K562 (cell line): ENCODE measurements around the gene GGA2. TPM values are rescaled to one million over a fixed set of nuclear protein-coding genes. Genes with fewer than 3 reads are reported as not detected.

Experiments
- ATAC-seq: fragments of 200-7000 bp; cut with Tn5 transposase; 3 replicates; pipeline ENCODE4 v1.9.1; 2020; ENCODE audit warnings: moderate library complexity
- BruUV-seq: library from RNA; stranded (reverse); fragments of 400-500 nt; replicated peaks from 2 replicates; lab custom pipeline; 2021; lab: Mats Ljungman, UMichigan
- CTCF ChIA-PET: fragments of 300-600 bp; formaldehyde crosslinking; extraction: SDS; loops from one replicate; lab custom pipeline; 2021; ENCODE audit warnings: low intra/inter-chr PET ratio; lab: Yijun Ruan, JAX
- POLR2A ChIA-PET: fragments of 300-600, 350-650 bp; sonication (Branson Sonifier 250); formaldehyde crosslinking; extraction: SDS; loops from one replicate; lab custom pipeline; 2021; ENCODE audit warnings: antibody characterized with exemption, inconsistent platforms; lab: Yijun Ruan, JAX
- DNase-seq, 4 experiments: peaks; one replicate each; pipeline versions ENCODE4 v3.0.0 to v3.0.0-alpha.2; 2011 to 2018; ENCODE audit warnings: low spot score in 3 of 4, mixed read lengths in 3 of 4; ENCODE audit errors: extremely low read depth in 1 of 4
- FAIRE-seq: peaks from 2 replicates; lab custom pipeline; 2011; peaks lifted over from hg19 to GRCh38; lab: Jason Lieb, UNC
- H2AFZ ChIP-seq: 2 replicates; pipeline ENCODE4 v1.6.0; 2011; ENCODE audit warnings: low read depth, low read length, control low read depth, inconsistent platforms
- H3K27ac ChIP-seq: fragments of 200-600 bp; 3 replicates; pipeline ENCODE4 v1.8.0; 2011; ENCODE audit warnings: low read depth, mild to moderate bottlenecking, control low read depth, inconsistent platforms, low read length, moderate library complexity, mixed read lengths; ENCODE audit errors: extremely low read depth
- H3K27me3 ChIP-seq, 2 experiments: fragments of 300-600 bp in 1 of 2; 2 replicates in 1 of 2; 3 replicates in 1 of 2; pipeline versions ENCODE4 v1.6.0 to v1.8.0; 2011; ENCODE audit warnings: inconsistent platforms in 2 of 2, low read length in 2 of 2, mild to moderate bottlenecking in 1 of 2, mixed read lengths in 1 of 2, moderate library complexity in 1 of 2; ENCODE audit not compliant: control insufficient read depth in 2 of 2, insufficient read depth in 2 of 2
- H3K36me3 ChIP-seq: fragments of 300-600 bp; 3 replicates; pipeline ENCODE4 v1.8.0; 2011; ENCODE audit warnings: mild to moderate bottlenecking, low read length, inconsistent platforms; ENCODE audit not compliant: control insufficient read depth, insufficient read depth
- H3K4me1 ChIP-seq, 2 experiments: fragments of 200-600 bp in 1 of 2; replicated peaks in 1 of 2; 2 replicates in 1 of 2; 3 replicates in 1 of 2; pipeline versions ENCODE4 v1.5.1 to v1.8.0; 2011; ENCODE audit warnings: inconsistent platforms in 2 of 2, low read length in 2 of 2, mild to moderate bottlenecking in 1 of 2, mixed read lengths in 1 of 2, moderate library complexity in 1 of 2; ENCODE audit not compliant: control insufficient read depth in 2 of 2, insufficient read depth in 2 of 2
- H3K4me2 ChIP-seq: 2 replicates; pipeline ENCODE4 v1.6.1; 2011; ENCODE audit warnings: low read length, control low read depth, inconsistent platforms, mixed read lengths; ENCODE audit not compliant: insufficient read depth
- H3K4me3 ChIP-seq: fragments of 200-600 bp; sonication (generic), shearing (Covaris generic); 2 replicates; pipeline ENCODE4 v1.5.1; 2016; ENCODE audit warnings: control low read depth, inconsistent platforms
- H3K79me2 ChIP-seq: fragments of 200-600 bp; 3 replicates; pipeline ENCODE4 v1.8.0; 2011; ENCODE audit warnings: low read length, inconsistent platforms; ENCODE audit not compliant: control insufficient read depth, insufficient read depth
- H3K9ac ChIP-seq, 2 experiments: 2 replicates each; pipeline versions ENCODE4 v1.6.0 to v1.6.1; 2011; ENCODE audit warnings: low read depth in 2 of 2, low read length in 2 of 2, control low read depth in 1 of 2, inconsistent platforms in 1 of 2, mild to moderate bottlenecking in 1 of 2, mixed read lengths in 1 of 2; ENCODE audit not compliant: insufficient read depth in 1 of 2
- H3K9me1 ChIP-seq: one replicate; pipeline ENCODE4 v1.6.0; 2011; ENCODE audit warnings: inconsistent platforms, mild to moderate bottlenecking, low read length, moderate library complexity; ENCODE audit not compliant: control insufficient read depth, insufficient read depth
- H3K9me3 ChIP-seq: replicated peaks from 2 replicates; pipeline ENCODE4 v1.5.1; 2011; ENCODE audit warnings: low read depth, low read length, inconsistent platforms; ENCODE audit not compliant: control insufficient read depth, insufficient read depth
- H4K20me1 ChIP-seq: replicated peaks from 2 replicates; pipeline ENCODE4 v1.6.1; 2011; ENCODE audit warnings: low read length, inconsistent platforms, mixed read lengths; ENCODE audit not compliant: control insufficient read depth, insufficient read depth
- GABPA ChIP-seq: fragments of 200-800 bp; sonication (Bioruptor generic); conservative IDR thresholded peaks from 2 replicates; pipeline ENCODE4 v1.6.1; 2016; ENCODE audit warnings: low read depth, missing genetic modification characterization, missing compliant biosample characterization
- HLTF ChIP-seq: fragments of 450-650 bp; IDR thresholded peaks from 2 replicates; pipeline ENCODE4 v1.6.1; 2016
- MECOM ChIP-seq: fragments of 250-450 bp; sonication (Bioruptor Pico); IDR thresholded peaks from 2 replicates; pipeline ENCODE4 v1.8.0; 2022; ENCODE audit warnings: inconsistent platforms
- SIN3B ChIP-seq: fragments of 450-650 bp; IDR thresholded peaks from 2 replicates; pipeline ENCODE4 v1.6.1; 2017; ENCODE audit warnings: low read depth, mild to moderate bottlenecking, moderate library complexity
- TAF9B ChIP-seq: fragments of 450-650 bp; IDR thresholded peaks from 2 replicates; pipeline ENCODE4 v1.6.1; 2018; ENCODE audit warnings: mild to moderate bottlenecking; ENCODE audit not compliant: partially characterized antibody
- ZBTB7A ChIP-seq: IDR thresholded peaks from 2 replicates; pipeline ENCODE4 v1.6.1; 2011; ENCODE audit warnings: low read depth, mild to moderate bottlenecking, low read length, moderate library complexity, borderline replicate concordance; ENCODE audit not compliant: control insufficient read depth
- WGBS: fragments of 100-300 bp; shearing (Covaris generic); methylation state at CpG from one replicate; pipeline ENCODE4 v1.1.6; 2016; ENCODE audit warnings: low coverage, mixed read lengths; ENCODE audit not compliant: insufficient coverage; ENCODE audit errors: missing lambda C conversion rate; 5-methylcytosine and 5-hydroxymethylcytosine counted together
- in situ Hi-C: fragments of 300-500 bp; cut with MboI; formaldehyde crosslinking; loops from 4 replicates; pipeline ENCODE4 v1.15.0; 2018; ENCODE audit warnings: inconsistent platforms, mixed read lengths
- intact Hi-C: fragments of 100-400 bp; cut with micrococcal nuclease; formaldehyde crosslinking; loops from 2 replicates; pipeline ENCODE4 v1.14.2; 2022
- polyA plus RNA-seq, 8 experiments: library from polyadenylated mRNA; depleted of rRNA in 4 of 8; stranded (reverse) in 5 of 8; unstranded in 3 of 8; fragments of >200 nt; fragmentation: Nextera tagmentation in 2 of 8; fragmentation: Illumina TruSeq in 1 of 8; extraction: Ambion mirVana in 2 of 8; extraction: Trizol in 1 of 8; gene quantifications; 2 replicates each; pipeline versions ENCODE4 v1.2.1 to v1.2.3, GENCODE V29; 2011 to 2014; ENCODE audit warnings: inconsistent platforms in 1 of 8, missing spikeins in 1 of 8
- total RNA-seq, 7 experiments: library from RNA; depleted of rRNA in 6 of 7; stranded (reverse); fragments of >200 nt in 6 of 7; fragmentation: Illumina TruSeq in 2 of 7; extraction: Trizol in 2 of 7; gene quantifications; 2 replicates each; pipeline versions ENCODE4 v1.2.1 to v1.2.3, GENCODE V29; 2011 to 2021; ENCODE audit warnings: low replicate concordance in 1 of 7
- TF ChIP-seq, protein P1 (sequence below): fragments of 250-450 bp; sonication (Bioruptor Pico); IDR thresholded peaks from 2 replicates; pipeline ENCODE4 v1.8.0; 2022; ENCODE audit warnings: moderate library complexity, mild to moderate bottlenecking, inconsistent platforms
- TF ChIP-seq, protein P2 (sequence below): fragments of 450-650 bp; IDR thresholded peaks from 2 replicates; pipeline ENCODE4 v1.6.1; 2016; ENCODE audit warnings: antibody characterized with exemption
- TF ChIP-seq, protein P3 (sequence below), 2 experiments: fragments of 450-650 bp in 1 of 2; sonication (generic) in 1 of 2; formaldehyde crosslinking; conservative IDR thresholded peaks; 2 replicates each; pipeline versions ENCODE4 v1.4.0 to v1.8.1; 2020 to 2022; ENCODE audit warnings: mild to moderate bottlenecking in 1 of 2, missing genetic modification reagents in 1 of 2

GGA2 gene
- total and polyA plus RNA-seq, 9 of the 15 experiments (the other 6 are each of a cell fraction or from before 2014, with no cell fraction given): 11.9 to 133 (median 66.3) TPM

DNA sequence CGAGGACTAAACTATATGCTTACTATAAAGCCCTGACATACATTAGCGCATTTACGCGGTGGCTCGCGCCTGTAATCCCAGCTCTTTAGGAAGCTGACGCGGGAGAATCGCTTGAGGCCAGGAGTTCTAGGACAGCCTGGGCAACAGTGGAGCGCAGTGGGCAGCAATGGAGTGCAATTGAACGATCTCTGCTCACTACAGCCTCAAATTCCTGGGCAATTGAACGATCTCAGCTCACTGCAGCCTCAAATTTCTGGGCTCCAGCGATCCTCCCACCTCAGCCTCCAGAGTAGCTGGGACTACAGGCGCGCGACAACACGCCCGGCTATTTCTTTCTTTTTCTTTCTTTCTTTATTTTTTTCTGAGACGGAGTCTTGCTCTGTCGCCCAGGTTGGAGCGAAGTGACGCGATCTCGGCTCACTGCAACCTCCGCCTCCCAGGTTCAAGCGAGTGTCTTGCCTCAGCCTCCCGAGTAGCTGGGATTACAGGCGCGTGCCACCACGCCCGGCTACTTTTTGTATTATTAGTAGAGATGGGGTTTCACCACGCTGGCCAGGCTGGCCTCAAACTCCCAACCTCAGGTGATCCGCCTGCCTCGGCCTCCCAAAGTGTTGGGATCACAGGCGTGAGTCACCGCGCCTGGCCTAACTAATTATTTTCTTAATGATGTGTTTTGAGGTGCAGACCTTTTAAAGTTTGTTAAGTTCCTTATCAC is 56.8 kb downstream of the GGA2 start:
- Histone ChIP-seq H3K79me2 (peaks cover 29% of the 10 kb centered on the region), H3K4me1 (peaks cover 12 to 17% of the 10 kb centered on the region in 2 experiments; a peak in 3 of 5 replicates), H2AFZ (peak overlapping the region; percentile 99), H3K36me3 (peaks cover 2% of the 10 kb centered on the region; the same call in 1 of the 3 replicates), H3K27ac (peak overlapping the region; percentile 34; the same call in 1 of the 3 replicates), H3K4me3 (peak overlapping the region; percentile 80), H3K9ac (peak overlapping the region; percentile 78 to 95; a peak in 3 of 4 replicates), H3K4me2 (peak overlapping the region; percentile 95), H3K9me3 (no peaks in the 10 kb centered on the region), H3K9me1 (no peaks in the 10 kb centered on the region), H4K20me1 (no peaks in the 10 kb centered on the region), H3K27me3 (no peaks in the 10 kb centered on the region)
- in situ Hi-C loops (no loop called here), intact Hi-C loops (no loop called here)
- POLR2A ChIA-PET: interaction anchor here (1.1 to 2.0 kb wide), 5 partner anchors 11 to 104 kb away, joined by 3 to 8 read pairs (median 6); partner anchors contain the start of genes EARS2 and UBFD1
- CTCF ChIA-PET: no interaction called here
- ATAC-seq: no peak; the same call in 2 of the 3 replicates
- FAIRE-seq: no peak
- BruUV-seq: no TSS peak
- WGBS: 41% methylated on average over 36 of the region's 37 CpGs
- no peak for DNase-seq
- TF ChIP-seq, protein P1, sequence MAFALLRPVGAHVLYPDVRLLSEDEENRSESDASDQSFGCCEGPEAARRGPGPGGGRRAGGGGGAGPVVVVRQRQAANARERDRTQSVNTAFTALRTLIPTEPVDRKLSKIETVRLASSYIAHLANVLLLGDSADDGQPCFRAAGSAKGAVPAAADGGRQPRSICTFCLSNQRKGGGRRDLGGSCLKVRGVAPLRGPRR (CRISPR knock-in tag): no peak
- TF ChIP-seq HLTF: no peak
- TF ChIP-seq MECOM (CRISPR knock-in tag): no peak
- TF ChIP-seq, protein P2, sequence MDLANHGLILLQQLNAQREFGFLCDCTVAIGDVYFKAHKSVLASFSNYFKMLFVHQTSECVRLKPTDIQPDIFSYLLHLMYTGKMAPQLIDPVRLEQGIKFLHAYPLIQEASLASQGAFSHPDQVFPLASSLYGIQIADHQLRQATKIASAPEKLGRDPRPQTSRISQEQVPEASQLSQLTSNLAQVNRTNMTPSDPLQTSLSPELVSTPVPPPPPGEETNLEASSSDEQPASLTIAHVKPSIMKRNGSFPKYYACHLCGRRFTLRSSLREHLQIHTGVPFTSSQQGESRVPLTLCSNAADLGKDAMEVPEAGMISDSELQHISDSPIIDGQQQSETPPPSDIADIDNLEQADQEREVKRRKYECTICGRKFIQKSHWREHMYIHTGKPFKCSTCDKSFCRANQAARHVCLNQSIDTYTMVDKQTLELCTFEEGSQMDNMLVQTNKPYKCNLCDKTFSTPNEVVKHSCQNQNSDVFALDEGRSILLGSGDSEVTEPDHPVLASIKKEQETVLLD: no peak
- peak; percentile 31 for TF ChIP-seq GABPA (tag)
- TF ChIP-seq SIN3B: 0 out of 2 replicates have a peak, but pooled peaks have one; percentile 1
- no peak for TF ChIP-seq TAF9B
- no peak for TF ChIP-seq ZBTB7A
- TF ChIP-seq, protein P3, sequence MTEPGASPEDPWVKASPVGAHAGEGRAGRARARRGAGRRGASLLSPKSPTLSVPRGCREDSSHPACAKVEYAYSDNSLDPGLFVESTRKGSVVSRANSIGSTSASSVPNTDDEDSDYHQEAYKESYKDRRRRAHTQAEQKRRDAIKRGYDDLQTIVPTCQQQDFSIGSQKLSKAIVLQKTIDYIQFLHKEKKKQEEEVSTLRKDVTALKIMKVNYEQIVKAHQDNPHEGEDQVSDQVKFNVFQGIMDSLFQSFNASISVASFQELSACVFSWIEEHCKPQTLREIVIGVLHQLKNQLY (CRISPR knock-in tag; conservative IDR thresholded peaks at IDR 0.05): 0 out of 4 replicates have a peak, but pooled peaks of 1 of the 2 experiments have one; percentile 22
